Ovary (tissue), 9 donors: ENCODE results near the gene PANK3. TPM values are rescaled to one million over a fixed set of nuclear protein-coding genes. Genes with fewer than 3 reads are reported as not detected.
"Not testable (repeated sequence)": the region's sequence is repeated elsewhere in the genome, so short reads cannot be mapped to it uniquely, and the experiment has no call there.

Experiments used
- DNase-seq, 5 donors: peaks; one replicate each; pipeline ENCODE4 v3.0.0-alpha.2; 2019 to 2020
- H3K27ac ChIP-seq, 2 donors: fragments of 200-600 bp; one replicate each; pipeline versions ENCODE4 v1.5.1 to v1.8.0; 2019 to 2022
- H3K27me3 ChIP-seq: fragments of 200-600 bp; one replicate; pipeline ENCODE4 v1.8.0; 2022
- H3K36me3 ChIP-seq: fragments of 200-600 bp; sonication (generic); one replicate; pipeline ENCODE4 v1.5.1; 2019
- H3K4me1 ChIP-seq: one replicate; pipeline ENCODE4 v1.8.1; 2013; ENCODE audit warnings: mild to moderate bottlenecking, moderate library complexity; ENCODE audit not compliant: insufficient read depth
- H3K4me3 ChIP-seq: fragments of 200-600 bp; sonication (generic); one replicate; pipeline ENCODE4 v1.5.1; 2017
- H3K9me3 ChIP-seq, 2 donors: fragments of 200-600 bp in 1 of 2; sonication (generic) in 1 of 2; one replicate each; pipeline versions ENCODE4 v1.5.1 to v1.8.1; 2013 to 2019; ENCODE audit warnings: mild to moderate bottlenecking in 1 of 2, moderate library complexity in 1 of 2
- EP300 ChIP-seq: sonication (generic); formaldehyde crosslinking; IDR thresholded peaks from one replicate; pipeline ENCODE4 v1.6.1; 2017; ENCODE audit warnings: antibody characterized with exemption
- POLR2A ChIP-seq: fragments of 450-650 bp; IDR thresholded peaks from one replicate; pipeline ENCODE4 v1.6.1; 2017; ENCODE audit warnings: antibody characterized with exemption, mild to moderate bottlenecking, moderate library complexity
- WGBS, 3 donors: extraction: QIAGEN DNeasy Blood & Tissue Kit in 1 of 3; methylation state at CpG; one replicate each; pipeline versions ENCODE4 v1.1.5 to v1.1.7; 2013 to 2017; 5-methylcytosine and 5-hydroxymethylcytosine counted together
- intact Hi-C, 4 donors: fragments of 100-400 bp; cut with DNase I; formaldehyde crosslinking; loops; one replicate each; pipeline versions ENCODE4 v1.11.0 to v1.15.1; 2022 to 2023
- polyA plus RNA-seq, 2 donors: library from polyadenylated mRNA; stranded (reverse); fragments of 200-250 nt in 1 of 2; fragments of 350-450 nt in 1 of 2; fragmentation: Illumina TruSeq in 1 of 2; extraction: RNeasy Lipid Tissue Mini Kit (QIAGEN cat#74804) in 1 of 2; gene quantifications; one replicate each; pipeline ENCODE4 v1.2.3, GENCODE V29; 2013 to 2014
- total RNA-seq, 7 donors: library from RNA; depleted of rRNA in 2 of 7; stranded (reverse); fragments of >200 nt in 2 of 7; fragmentation: NEBNext Ultra II Directional in 3 of 7; extraction: Animal tissue kit (Norgen Biotek cat#: 25700) in 3 of 7; gene quantifications; one replicate each; pipeline versions ENCODE4 v1.1.0 to v1.2.4, GENCODE V29; 2016 to 2023
- TF ChIP-seq, protein P1 (sequence below), 3 donors: fragments of 450-650 bp in 2 of 3; fragments of 200-600 bp in 1 of 3; IDR thresholded peaks; one replicate each; pipeline versions ENCODE4 v1.5.1 to v1.8.0; 2016 to 2022; ENCODE audit warnings: antibody characterized with exemption in 3 of 3, mild to moderate bottlenecking in 1 of 3
- donor health status: DM: no; HTN: no; CAD: no; lungs with moderate emphysema.
- donor health status: DM: no; HTN: no; CAD: no.
- donor health status: Bipolar disorder and iron deficiency.
- donor health status: DM: yes; HTN: yes; CAD: no.
- donor health status: DM: no; HTN: no; CAD: no.
- donor health status: DM: yes; HTN: yes; CAD: no.

The PANK3 gene
- total and polyA plus RNA-seq, 9 donors = 8.3 to 59.1 (median 35.7) TPM

DNA sequence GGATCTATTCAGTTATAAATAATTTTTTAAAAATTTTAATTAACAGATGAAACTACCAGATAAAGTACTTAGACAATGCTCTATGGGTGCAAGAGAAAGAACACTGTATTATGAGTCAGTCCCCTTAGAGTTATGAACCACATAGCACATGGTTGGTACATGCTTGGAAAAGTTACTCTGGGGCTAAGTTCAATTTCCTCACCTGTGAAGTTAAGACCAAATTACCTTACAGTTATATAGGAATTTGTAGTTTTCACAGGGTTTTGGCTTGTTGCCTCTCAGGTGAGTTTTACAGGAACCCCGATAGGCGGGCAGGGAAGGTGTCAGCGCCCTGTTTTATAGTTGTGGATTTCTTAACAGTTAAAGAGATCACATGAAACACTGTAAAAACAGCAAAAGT, 1.2 kb downstream of the PANK3 start:
- Histone ChIP-seq H3K9me3 (no peaks in the 10 kb centered on the region), H3K36me3 (no peaks in the 10 kb centered on the region), H3K4me3 (peak overlapping the region; percentile 66), H3K27ac (no peak overlapping the region), H3K4me1 (peaks cover 4% of the 10 kb centered on the region), H3K27me3 (no peaks in the 10 kb centered on the region)
- TF ChIP-seq, protein P1, sequence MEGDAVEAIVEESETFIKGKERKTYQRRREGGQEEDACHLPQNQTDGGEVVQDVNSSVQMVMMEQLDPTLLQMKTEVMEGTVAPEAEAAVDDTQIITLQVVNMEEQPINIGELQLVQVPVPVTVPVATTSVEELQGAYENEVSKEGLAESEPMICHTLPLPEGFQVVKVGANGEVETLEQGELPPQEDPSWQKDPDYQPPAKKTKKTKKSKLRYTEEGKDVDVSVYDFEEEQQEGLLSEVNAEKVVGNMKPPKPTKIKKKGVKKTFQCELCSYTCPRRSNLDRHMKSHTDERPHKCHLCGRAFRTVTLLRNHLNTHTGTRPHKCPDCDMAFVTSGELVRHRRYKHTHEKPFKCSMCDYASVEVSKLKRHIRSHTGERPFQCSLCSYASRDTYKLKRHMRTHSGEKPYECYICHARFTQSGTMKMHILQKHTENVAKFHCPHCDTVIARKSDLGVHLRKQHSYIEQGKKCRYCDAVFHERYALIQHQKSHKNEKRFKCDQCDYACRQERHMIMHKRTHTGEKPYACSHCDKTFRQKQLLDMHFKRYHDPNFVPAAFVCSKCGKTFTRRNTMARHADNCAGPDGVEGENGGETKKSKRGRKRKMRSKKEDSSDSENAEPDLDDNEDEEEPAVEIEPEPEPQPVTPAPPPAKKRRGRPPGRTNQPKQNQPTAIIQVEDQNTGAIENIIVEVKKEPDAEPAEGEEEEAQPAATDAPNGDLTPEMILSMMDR (IDR thresholded peaks at IDR 0.05) = no peak
- TF ChIP-seq EP300 (no peak), POLR2A (no peak)
- DNase-seq = no peak
- WGBS, 3 donors = 21 to 23% (median 21%) methylated on average over 3 of the region's 3 CpGs
- intact Hi-C loops = no loop called here

DNA sequence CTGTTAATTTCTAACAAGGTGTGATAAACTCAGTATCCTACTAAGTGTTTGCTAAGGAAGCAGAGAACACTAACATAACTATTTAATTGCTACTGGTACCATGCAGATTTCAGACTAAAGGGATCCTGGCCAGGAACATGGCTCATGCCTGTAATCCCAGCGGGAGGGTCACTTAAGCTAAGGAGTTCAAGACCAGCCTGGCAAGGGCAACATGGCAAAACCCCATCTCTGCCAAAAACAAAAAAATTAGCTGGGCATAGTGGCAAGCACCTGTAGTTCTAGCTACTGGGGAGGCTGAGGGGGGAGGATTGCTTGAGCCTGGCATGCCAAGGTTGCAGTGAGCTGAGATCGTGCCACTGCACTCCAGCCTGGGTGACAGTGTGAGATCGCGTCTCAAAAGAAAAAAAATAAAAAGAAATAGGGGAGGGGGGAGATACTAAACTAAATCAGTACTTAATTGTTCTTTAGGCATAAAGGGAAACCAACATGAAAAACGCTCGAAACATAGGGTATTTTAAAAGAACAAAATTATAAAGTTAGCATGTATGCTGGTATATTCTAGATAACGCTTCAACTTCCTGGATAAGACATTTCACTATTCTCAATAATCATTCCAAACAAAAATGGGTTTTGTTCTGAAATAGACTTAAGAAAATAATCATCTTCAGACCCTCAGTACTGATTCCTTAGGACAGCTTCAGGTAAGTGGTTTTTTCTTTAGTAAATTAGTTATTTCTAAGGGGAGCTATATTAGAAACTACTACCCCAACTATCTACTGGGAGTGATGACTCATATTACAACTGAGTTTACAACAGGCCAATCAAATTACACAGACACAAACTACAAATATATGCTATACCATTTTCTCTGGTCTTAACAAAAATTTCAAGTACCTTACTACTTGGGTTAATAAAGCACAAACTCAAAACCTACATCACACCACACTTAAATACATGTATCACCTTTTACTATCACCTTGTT, 3.5 kb downstream of the PANK3 start:
- H3K27ac ChIP-seq = no peak overlapping the region
- intact Hi-C loops = no loop called here
- WGBS, 3 donors = 84 to 88% (median 84%) methylated on average over 7 of the region's 7 CpGs

DNA sequence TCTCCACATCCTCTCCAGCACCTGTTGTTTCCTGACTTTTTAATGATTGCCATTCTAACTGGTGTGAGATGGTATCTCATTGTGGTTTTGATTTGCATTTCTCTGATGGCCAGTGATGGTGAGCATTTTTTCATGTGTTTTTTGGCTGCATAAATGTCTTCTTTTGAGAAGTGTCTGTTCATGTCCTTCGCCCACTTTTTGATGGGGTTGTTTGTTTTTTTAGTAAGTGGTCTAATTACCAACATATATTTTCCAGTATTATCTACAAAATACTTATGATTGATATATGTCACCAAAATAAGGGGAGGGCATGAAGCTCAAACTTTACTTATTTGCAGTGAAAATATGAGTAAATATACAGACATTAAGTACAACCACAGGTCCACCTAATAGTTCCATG, 5.0 kb downstream of the PANK3 start:
- DNase-seq, H3K4me1 ChIP-seq: not testable (repeated sequence)
- WGBS, 3 donors = 94 to 100% (median 97%) methylated on average over 1 of the region's 1 CpG

More for the DNA sequence above, 3.5 kb downstream of the PANK3 start:
- Histone ChIP-seq H3K9me3 (no peaks in the 10 kb centered on the region), H3K27me3 (no peaks in the 10 kb centered on the region), H3K4me1 (peaks cover 4% of the 10 kb centered on the region), H3K4me3 (no peak overlapping the region), H3K36me3 (no peaks in the 10 kb centered on the region)
- DNase-seq = no peak
- no peak for TF ChIP-seq EP300
- TF ChIP-seq POLR2A = no peak
- TF ChIP-seq, protein P1 (IDR thresholded peaks at IDR 0.05) = no peak

DNA sequence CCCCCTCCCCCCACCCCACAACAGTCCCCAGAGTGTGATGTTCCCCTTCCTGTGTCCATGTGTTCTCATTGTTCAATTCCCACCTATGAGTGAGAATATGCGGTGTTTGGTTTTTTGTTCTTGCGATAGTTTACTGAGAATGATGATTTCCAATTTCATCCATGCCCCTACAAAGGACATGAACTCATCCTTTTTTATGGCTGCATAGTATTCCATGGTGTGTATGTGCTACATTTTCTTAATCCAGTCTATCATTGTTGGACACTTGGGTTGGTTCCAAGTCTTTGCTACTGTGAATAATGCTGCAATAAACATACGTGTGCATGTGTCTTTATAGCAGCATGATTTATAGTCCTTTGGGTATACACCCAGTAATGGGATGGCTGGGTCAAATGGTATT, 5.5 kb downstream of the PANK3 start:
- H3K27ac ChIP-seq, H3K36me3 ChIP-seq, H3K4me1 ChIP-seq, H3K27me3 ChIP-seq, intact Hi-C loops, H3K4me3 ChIP-seq, DNase-seq, H3K9me3 ChIP-seq: not testable (repeated sequence)
- 89 to 100% (median 96%) methylated on average over 3 of the region's 3 CpGs for WGBS, 3 donors

More for the DNA sequence above, 5.0 kb downstream of the PANK3 start:
- H3K9me3 ChIP-seq, H3K27me3 ChIP-seq, H3K36me3 ChIP-seq, H3K27ac ChIP-seq, H3K4me3 ChIP-seq, intact Hi-C loops: not testable (repeated sequence)

DNA sequence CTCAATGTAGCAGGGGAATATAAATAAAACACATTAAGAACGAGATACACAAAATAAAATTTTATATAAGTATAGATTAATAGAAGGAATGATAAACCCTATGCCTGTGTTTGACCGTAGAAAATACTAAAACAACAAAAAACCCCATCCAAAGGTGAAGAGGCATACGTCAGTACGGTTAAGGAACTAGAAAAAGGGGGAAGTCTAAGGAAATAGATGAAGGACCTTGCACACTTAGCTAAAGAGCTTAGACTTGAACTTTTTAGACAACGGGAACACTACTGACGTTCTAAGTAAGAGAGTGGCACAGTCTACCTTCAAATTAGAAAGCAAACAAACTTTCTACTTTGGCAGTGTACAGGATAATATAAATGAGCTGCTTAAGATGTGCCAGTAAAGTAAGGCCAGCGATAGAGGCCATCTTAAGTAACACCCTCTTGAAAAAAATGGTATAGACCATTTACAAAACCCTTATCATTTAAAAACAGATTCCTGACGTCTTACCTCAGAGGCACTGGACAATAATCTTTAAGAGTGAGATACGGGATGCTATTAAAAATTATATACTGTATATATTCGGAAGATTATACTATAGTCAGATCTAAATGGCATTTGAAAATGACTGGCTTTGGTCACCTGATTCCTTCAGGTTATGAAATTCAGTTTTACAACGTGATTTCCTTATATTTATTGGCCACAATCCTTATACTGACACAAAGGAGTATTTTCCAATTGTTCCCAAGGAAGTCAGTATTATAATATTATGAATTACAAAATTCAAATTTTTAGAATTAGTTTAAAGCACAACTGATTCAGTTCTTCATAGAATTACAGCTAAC, 8.5 kb downstream of the PANK3 start:
- H3K27ac ChIP-seq = no peak overlapping the region
- H3K27me3 ChIP-seq = no peaks in the 10 kb centered on the region
- no peaks in the 10 kb centered on the region for H3K9me3 ChIP-seq
- WGBS, 3 donors = 90 to 91% (median 91%) methylated on average over 11 of the region's 11 CpGs
- no peak for DNase-seq
- TF ChIP-seq EP300 (no peak), POLR2A (no peak)
- TF ChIP-seq, protein P1 (IDR thresholded peaks at IDR 0.05) = no peak
- no peaks in the 10 kb centered on the region for H3K36me3 ChIP-seq
- intact Hi-C loops = no loop called here
- no peaks in the 10 kb centered on the region for H3K4me1 ChIP-seq
- no peak overlapping the region for H3K4me3 ChIP-seq
